Smooth muscle cell of the brain vasculature (primary cell): Measurements from ENCODE around the gene CSNK1A1.
A peak's percentile ranks its signal among the peaks of the same experiment; 100 is the strongest.
"Not testable (repeated sequence)": the region's sequence is repeated elsewhere in the genome, so short reads cannot be mapped to it uniquely, and the experiment has no call there.

Source experiments
- DNase-seq: peaks from one replicate; pipeline ENCODE4 v3.0.0-alpha.2; 2012; ENCODE audit warnings: low read depth, low spot score

Gene CSNK1A1

GRCh38 chr5:149490599-149491485 lies 60.4 kb downstream of the CSNK1A1 start:
- DNase-seq = no peak

GRCh38 chr5:149489605-149490037 lies 61.6 kb downstream of the CSNK1A1 start:
- DNase-seq = no peak

GRCh38 chr5:149488645-149489306 lies 62.5 kb downstream of the CSNK1A1 start:
- no peak for DNase-seq

GRCh38 chr5:149487672-149488071 lies 63.6 kb downstream of the CSNK1A1 start:
- no peak for DNase-seq

- no peak for DNase-seq
Measured at GRCh38 chr5:149486726-149487635, 64.3 kb downstream of the CSNK1A1 start.

- peak; percentile 85 for DNase-seq
Measured at GRCh38 chr5:149485655-149486615, 65.3 kb downstream of the CSNK1A1 start.

- no peak for DNase-seq
Measured at GRCh38 chr5:149481485-149481884, 69.8 kb downstream of the CSNK1A1 start.

GRCh38 chr5:149478761-149479160 lies 72.5 kb downstream of the CSNK1A1 start:
- no peak for DNase-seq

GRCh38 chr5:149475777-149476176 lies 75.5 kb downstream of the CSNK1A1 start:
- no peak for DNase-seq

- DNase-seq = no peak
Measured at GRCh38 chr5:149474198-149474597, 77.0 kb downstream of the CSNK1A1 start.

- DNase-seq = no peak
Measured at GRCh38 chr5:149473441-149473840, 77.8 kb downstream of the CSNK1A1 start.

- no peak for DNase-seq
Measured at GRCh38 chr5:149472399-149472798, 78.8 kb downstream of the CSNK1A1 start.

GRCh38 chr5:149471406-149472183 lies 79.6 kb downstream of the CSNK1A1 start:
- DNase-seq = no peak

GRCh38 chr5:149470942-149471341 lies 80.3 kb downstream of the CSNK1A1 start:
- DNase-seq = no peak

- no peak for DNase-seq
Measured at GRCh38 chr5:149466457-149466972, 84.7 kb downstream of the CSNK1A1 start.

- DNase-seq = no peak
Measured at GRCh38 chr5:149464796-149465489, 86.3 kb downstream of the CSNK1A1 start.

- DNase-seq = not testable (repeated sequence)
Measured at GRCh38 chr5:149461907-149462306, 89.3 kb downstream of the CSNK1A1 start.

- no peak for DNase-seq
Measured at GRCh38 chr5:149459891-149460290, 91.3 kb downstream of the CSNK1A1 start.

GRCh38 chr5:149457393-149457763 lies 93.9 kb downstream of the CSNK1A1 start:
- DNase-seq = no peak
